Neuronal stem cell (in vitro differentiated cells): ENCODE measurements around the gene PNPLA7.
A peak's percentile ranks its signal among the peaks of the same experiment; 100 is the strongest.

Experiments used
- DNase-seq: peaks from one replicate; pipeline ENCODE4 v3.0.0-alpha.2; 2013; ENCODE audit warnings: low spot score
- H2AFZ ChIP-seq: one replicate; pipeline ENCODE4 v1.6.1; 2013; ENCODE audit warnings: mild to moderate bottlenecking, low read length, inconsistent platforms
- H2AK5ac ChIP-seq: 2 replicates; pipeline ENCODE4 v1.6.1; 2013; ENCODE audit warnings: low read depth, mild to moderate bottlenecking, inconsistent platforms, low read length, moderate library complexity, mixed read lengths
- H2BK120ac ChIP-seq: 2 replicates; pipeline ENCODE4 v1.6.1; 2013; ENCODE audit warnings: low read depth, mild to moderate bottlenecking, inconsistent platforms, low read length, moderate library complexity, mixed read lengths
- H2BK12ac ChIP-seq: one replicate; pipeline ENCODE4 v1.6.1; 2013; ENCODE audit warnings: low read length, inconsistent platforms
- H2BK15ac ChIP-seq: 2 replicates; pipeline ENCODE4 v1.6.1; 2013; ENCODE audit warnings: mild to moderate bottlenecking, low read length, inconsistent platforms, mixed read lengths
- H2BK5ac ChIP-seq: one replicate; pipeline ENCODE4 v1.6.1; 2013; ENCODE audit warnings: inconsistent platforms, mild to moderate bottlenecking, low read length, moderate library complexity
- H3K14ac ChIP-seq: one replicate; pipeline ENCODE4 v1.6.1; 2013; ENCODE audit warnings: low read length, inconsistent platforms
- H3K18ac ChIP-seq: 2 replicates; pipeline ENCODE4 v1.6.1; 2013; ENCODE audit warnings: low read length, inconsistent platforms
- H3K23ac ChIP-seq: 2 replicates; pipeline ENCODE4 v1.6.1; 2013; ENCODE audit warnings: low read depth, mild to moderate bottlenecking, mixed read lengths, low read length, inconsistent platforms; ENCODE audit not compliant: poor library complexity
- H3K27ac ChIP-seq: replicated peaks from 3 replicates; pipeline ENCODE4 v1.5.1; 2013; ENCODE audit warnings: low read length, inconsistent platforms
- H3K27me3 ChIP-seq, 3 experiments: 2 replicates each; pipeline ENCODE4 v1.6.1; 2013; ENCODE audit warnings: low read length in 3 of 3, mild to moderate bottlenecking in 2 of 3, inconsistent platforms in 1 of 3, low read depth in 1 of 3, mixed read lengths in 1 of 3, moderate library complexity in 1 of 3; ENCODE audit not compliant: control insufficient read depth in 3 of 3, insufficient read depth in 3 of 3
- H3K36me3 ChIP-seq, 2 donors: replicated peaks in 1 of 2; 2 replicates each; pipeline ENCODE4 v1.6.1; 2013; ENCODE audit warnings: low read length in 2 of 2; ENCODE audit not compliant: control insufficient read depth in 2 of 2, insufficient read depth in 2 of 2
- H3K4ac ChIP-seq: 2 replicates; pipeline ENCODE4 v1.6.1; 2013; ENCODE audit warnings: inconsistent platforms, mild to moderate bottlenecking, low read length, moderate library complexity
- H3K4me1 ChIP-seq, 2 donors: 1 replicate in 1 of 2; 2 replicates in 1 of 2; pipeline ENCODE4 v1.6.1; 2013; ENCODE audit warnings: low read length in 2 of 2, low read depth in 1 of 2; ENCODE audit not compliant: control insufficient read depth in 2 of 2, insufficient read depth in 1 of 2
- H3K4me2 ChIP-seq: one replicate; pipeline ENCODE4 v1.6.1; 2013; ENCODE audit warnings: mild to moderate bottlenecking, low read length, inconsistent platforms; ENCODE audit not compliant: insufficient read depth, poor library complexity, severe bottlenecking
- H3K4me3 ChIP-seq, 2 donors: 2 replicates each; pipeline ENCODE4 v1.5.1; 2013; ENCODE audit warnings: low read length in 2 of 2, mild to moderate bottlenecking in 2 of 2, inconsistent platforms in 1 of 2, moderate library complexity in 1 of 2
- H3K79me1 ChIP-seq: one replicate; pipeline ENCODE4 v1.6.1; 2013; ENCODE audit warnings: low read depth, mild to moderate bottlenecking, inconsistent platforms, low read length, moderate library complexity
- H3K9ac ChIP-seq: one replicate; pipeline ENCODE4 v1.6.1; 2013; ENCODE audit warnings: mild to moderate bottlenecking, low read depth, low read length, inconsistent platforms; ENCODE audit not compliant: poor library complexity
- H3K9me3 ChIP-seq, 2 donors: replicated peaks in 1 of 2; 2 replicates each; pipeline versions ENCODE3 to v1.6.1; 2013; ENCODE audit warnings: low read length in 2 of 2, mild to moderate bottlenecking in 2 of 2, inconsistent platforms in 1 of 2, low read depth in 1 of 2, mixed read lengths in 1 of 2, moderate library complexity in 1 of 2; ENCODE audit not compliant: control insufficient read depth in 2 of 2, insufficient read depth in 1 of 2
- H4K8ac ChIP-seq: one replicate; pipeline ENCODE4 v1.6.1; 2013; ENCODE audit warnings: low read depth, mild to moderate bottlenecking, inconsistent platforms, low read length, moderate library complexity
- H4K91ac ChIP-seq: one replicate; pipeline ENCODE4 v1.6.1; 2013; ENCODE audit warnings: low read length, low read depth, mild to moderate bottlenecking, inconsistent platforms; ENCODE audit not compliant: poor library complexity
- WGBS, 2 donors: extraction: QIAGEN DNeasy Blood & Tissue Kit; methylation state at CpG; one replicate each; pipeline ENCODE4 v1.1.7; 2013; ENCODE audit warnings: missing lambda C conversion rate in 2 of 2, mixed read lengths in 1 of 2; ENCODE audit not compliant: insufficient read length in 2 of 2, insufficient replicate concordance in 1 of 2; ENCODE audit errors: extremely low coverage in 2 of 2; 5-methylcytosine and 5-hydroxymethylcytosine counted together

Gene PNPLA7

DNA sequence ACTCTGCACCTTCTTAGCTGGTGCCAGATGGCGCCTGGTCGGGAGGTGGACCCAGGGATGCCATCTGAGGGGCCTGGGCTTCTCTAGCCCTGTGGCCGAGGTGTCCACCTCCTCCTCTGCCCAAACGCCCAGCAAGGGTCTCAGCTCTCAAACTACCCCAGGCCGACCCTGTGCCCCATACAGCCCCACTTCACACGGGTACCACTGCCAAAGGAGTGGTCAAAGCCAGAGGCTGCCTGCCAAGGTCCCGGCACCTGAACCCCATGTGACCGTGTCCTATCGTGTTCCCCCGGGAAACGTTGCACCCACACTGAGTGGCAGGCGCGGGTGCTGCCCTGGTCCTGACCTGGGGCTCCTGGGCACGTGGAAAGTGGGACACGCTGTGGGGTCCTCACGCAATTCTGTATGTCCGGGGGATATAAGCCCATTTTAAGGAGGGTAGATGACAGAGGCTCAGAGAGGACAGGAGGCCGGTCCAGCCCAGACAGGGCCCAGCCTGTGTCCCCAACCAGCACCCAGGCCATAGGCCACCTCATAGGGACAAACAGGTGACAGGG lies 111.0 kb downstream of the PNPLA7 start:
- peak overlapping the region; percentile 71 for H3K14ac ChIP-seq
- no peak overlapping the region for H2AFZ ChIP-seq
- peaks cover 0 to 15% (median 4%) of the 10 kb centered on the region in 3 experiments for H3K27me3 ChIP-seq
- peak overlapping the region; percentile 3 for H4K8ac ChIP-seq
- H2BK5ac ChIP-seq: peak overlapping the region; percentile 24
- no peak overlapping the region for H2BK120ac ChIP-seq
- no peaks in the 10 kb centered on the region for H3K36me3 ChIP-seq
- H4K91ac ChIP-seq: no peak overlapping the region
- no peaks in the 10 kb centered on the region for H3K79me1 ChIP-seq
- peak overlapping the region; percentile 91 for H2BK15ac ChIP-seq
- H3K4me2 ChIP-seq: no peak overlapping the region
- no peak overlapping the region for H3K23ac ChIP-seq
- WGBS, 2 donors: no CpG with 5 or more reads among the region's 18 CpGs
- DNase-seq: no peak
- H3K27ac ChIP-seq: no peak overlapping the region
- no peak overlapping the region for H3K4ac ChIP-seq
- peaks cover 2 to 3% of the 10 kb centered on the region in 2 donors for H3K4me1 ChIP-seq
- peak overlapping the region in 1 of 2 donors; percentile 25 for H3K4me3 ChIP-seq
- no peaks in the 10 kb centered on the region for H3K9me3 ChIP-seq
- H3K18ac ChIP-seq: no peak overlapping the region
- H3K9ac ChIP-seq: no peak overlapping the region
- H2BK12ac ChIP-seq: no peak overlapping the region
- H2AK5ac ChIP-seq: peak overlapping the region; percentile 95

DNA sequence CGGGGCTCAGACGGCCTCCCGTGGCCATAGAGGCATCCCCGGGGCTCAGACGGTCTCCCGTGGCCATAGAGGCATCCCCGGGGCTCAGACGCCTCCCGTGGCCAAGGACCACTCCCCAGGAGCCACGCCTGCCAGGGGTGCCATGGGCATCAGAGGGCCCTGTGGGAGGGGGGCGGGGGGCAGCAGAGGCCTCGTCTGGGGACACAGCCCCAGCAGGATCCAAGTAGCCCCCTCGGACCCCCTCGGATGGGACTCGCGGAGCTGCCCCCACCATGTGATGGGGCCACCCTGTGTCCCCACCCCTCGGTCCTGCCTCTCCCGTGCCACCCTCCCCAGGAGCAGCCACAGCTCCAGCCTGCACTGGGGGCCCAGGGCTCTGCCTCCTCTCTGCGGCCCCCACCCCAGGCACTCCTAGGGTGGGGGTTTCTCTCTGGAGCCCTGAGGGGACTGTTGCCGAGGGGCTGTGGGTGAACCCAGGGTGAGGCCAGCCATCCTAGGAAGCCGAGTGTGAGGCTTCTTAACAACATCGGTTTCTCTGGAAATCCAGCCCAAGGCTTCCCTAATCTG lies 111.5 kb downstream of the PNPLA7 start:
- peak overlapping the region; percentile 58 for H2BK12ac ChIP-seq
- H2BK120ac ChIP-seq: no peak overlapping the region
- H2BK15ac ChIP-seq: no peak overlapping the region
- peaks cover 0 to 15% (median 4%) of the 10 kb centered on the region in 3 experiments for H3K27me3 ChIP-seq
- H3K27ac ChIP-seq: no peak overlapping the region
- no peak overlapping the region for H3K9ac ChIP-seq
- H3K14ac ChIP-seq: no peak overlapping the region
- no peaks in the 10 kb centered on the region for H3K9me3 ChIP-seq
- peak overlapping the region; percentile 53 for H4K91ac ChIP-seq
- no peak for DNase-seq
- H2AFZ ChIP-seq: no peak overlapping the region
- H3K4me2 ChIP-seq: no peak overlapping the region
- H3K79me1 ChIP-seq: no peaks in the 10 kb centered on the region
- no peak overlapping the region for H3K23ac ChIP-seq
- peak overlapping the region; percentile 84 for H2AK5ac ChIP-seq
- H4K8ac ChIP-seq: no peak overlapping the region
- no peak overlapping the region for H3K18ac ChIP-seq
- no peaks in the 10 kb centered on the region for H3K36me3 ChIP-seq
- no peak overlapping the region for H3K4ac ChIP-seq
- peak overlapping the region; percentile 24 for H2BK5ac ChIP-seq
- H3K4me3 ChIP-seq: no peak overlapping the region
- no CpG with 5 or more reads among the region's 22 CpGs for whole genome bisulfite sequencing, 2 donors
- peaks cover 2 to 3% of the 10 kb centered on the region in 2 donors for H3K4me1 ChIP-seq

- peak overlapping the region; percentile 56 for H3K14ac ChIP-seq
- no peak overlapping the region for H2AFZ ChIP-seq
- peaks cover 2% of the 10 kb centered on the region for H3K79me1 ChIP-seq
- peak overlapping the region; percentile 73 for H3K23ac ChIP-seq
- H3K27me3 ChIP-seq: peaks cover 0 to 15% (median 4%) of the 10 kb centered on the region in 3 experiments
- no peak overlapping the region for H3K4ac ChIP-seq
- H2BK12ac ChIP-seq: no peak overlapping the region
- H4K8ac ChIP-seq: peak overlapping the region; percentile 65
- no peak overlapping the region for H3K9ac ChIP-seq
- peak overlapping the region; percentile 53 for H4K91ac ChIP-seq
- H3K4me1 ChIP-seq: peaks cover 2 to 3% of the 10 kb centered on the region in 2 donors
- H2AK5ac ChIP-seq: peak overlapping the region; percentile 84
- no peak overlapping the region for H3K18ac ChIP-seq
- no peaks in the 10 kb centered on the region for H3K36me3 ChIP-seq
- no peaks in the 10 kb centered on the region for H3K9me3 ChIP-seq
- H3K27ac ChIP-seq: no peak overlapping the region
- H2BK5ac ChIP-seq: no peak overlapping the region
- peak overlapping the region in 1 of 2 donors; percentile 64 for H3K4me3 ChIP-seq
- no peak for DNase-seq
- no peak overlapping the region for H2BK15ac ChIP-seq
- H2BK120ac ChIP-seq: no peak overlapping the region
- WGBS, 2 donors: no CpG with 5 or more reads among the region's 40 CpGs
- H3K4me2 ChIP-seq: no peak overlapping the region
These were observed 112.3 kb downstream of the PNPLA7 start for GRCh38 chr9:137437691-137438590.
